ENCODE measurements around the gene EPYC.

The EPYC gene

GRCh38 chr12:90924406-90924805, 80.4 kb downstream of the EPYC start:
- Mint-ChIP-seq H3K4me3 (no peak overlapping the region), H3K9me3 (peaks cover 3% of the 10 kb centered on the region), H3K27ac (no peak overlapping the region), H3K27me3 (no peaks in the 10 kb centered on the region), H3K4me1 (no peaks in the 10 kb centered on the region), H3K36me3 (no peaks in the 10 kb centered on the region)
- no peak for DNase-seq
- CTCF ChIA-PET: no interaction called here

- no peaks in the 10 kb centered on the region for H3K4me1 Mint-ChIP-seq
These were observed 82.6 kb downstream of the EPYC start for GRCh38 chr12:90922145-90922627.

GRCh38 chr12:90921536-90921935, 83.2 kb downstream of the EPYC start:
- H3K4me1 Mint-ChIP-seq: no peaks in the 10 kb centered on the region
- no peak overlapping the region for H3K27ac Mint-ChIP-seq
- H3K27me3 Mint-ChIP-seq: no peaks in the 10 kb centered on the region
- CTCF ChIA-PET: no interaction called here
- no peaks in the 10 kb centered on the region for H3K9me3 Mint-ChIP-seq
- no peak for DNase-seq
- no peak overlapping the region for H3K4me3 Mint-ChIP-seq
- H3K36me3 Mint-ChIP-seq: no peaks in the 10 kb centered on the region

More at GRCh38 chr12:90922145-90922627, 82.6 kb downstream of the EPYC start:
- H3K4me3 Mint-ChIP-seq: no peak overlapping the region
- DNase-seq: no peak
- CTCF ChIA-PET: no interaction called here
- no peaks in the 10 kb centered on the region for H3K36me3 Mint-ChIP-seq
- H3K9me3 Mint-ChIP-seq: no peaks in the 10 kb centered on the region
- H3K27ac Mint-ChIP-seq: no peak overlapping the region
- H3K27me3 Mint-ChIP-seq: no peaks in the 10 kb centered on the region

- no peaks in the 10 kb centered on the region for H3K9me3 Mint-ChIP-seq
- H3K36me3 Mint-ChIP-seq: no peaks in the 10 kb centered on the region
- H3K27ac Mint-ChIP-seq: no peak overlapping the region
- CTCF ChIA-PET: no interaction called here
- no peak overlapping the region for H3K4me3 Mint-ChIP-seq
- no peak for DNase-seq
- H3K27me3 Mint-ChIP-seq: no peaks in the 10 kb centered on the region
- no peaks in the 10 kb centered on the region for H3K4me1 Mint-ChIP-seq
These were observed 84.5 kb downstream of the EPYC start for GRCh38 chr12:90920222-90920621.

GRCh38 chr12:90917431-90917830, 87.3 kb downstream of the EPYC start:
- CTCF ChIA-PET: no interaction called here
- no peaks in the 10 kb centered on the region for H3K27me3 Mint-ChIP-seq

GRCh38 chr12:90916516-90916915, 88.3 kb downstream of the EPYC start:
- no peak for DNase-seq
- Mint-ChIP-seq H3K27ac (no peak overlapping the region), H3K9me3 (no peaks in the 10 kb centered on the region), H3K4me1 (no peaks in the 10 kb centered on the region), H3K27me3 (no peaks in the 10 kb centered on the region), H3K36me3 (no peaks in the 10 kb centered on the region), H3K4me3 (no peak overlapping the region)
- CTCF ChIA-PET: no interaction called here

More at GRCh38 chr12:90917431-90917830, 87.3 kb downstream of the EPYC start:
- Mint-ChIP-seq H3K4me3 (no peak overlapping the region), H3K27ac (no peak overlapping the region), H3K36me3 (no peaks in the 10 kb centered on the region), H3K9me3 (no peaks in the 10 kb centered on the region), H3K4me1 (no peaks in the 10 kb centered on the region)
- no peak for DNase-seq

GRCh38 chr12:90915353-90915752, 89.4 kb downstream of the EPYC start:
- no peak overlapping the region for H3K27ac Mint-ChIP-seq
- H3K36me3 Mint-ChIP-seq: no peaks in the 10 kb centered on the region
- CTCF ChIA-PET: no interaction called here
- no peak overlapping the region for H3K4me3 Mint-ChIP-seq
- no peaks in the 10 kb centered on the region for H3K4me1 Mint-ChIP-seq
- no peaks in the 10 kb centered on the region for H3K27me3 Mint-ChIP-seq
- H3K9me3 Mint-ChIP-seq: no peaks in the 10 kb centered on the region
- no peak for DNase-seq

All from activated naive CD4-positive, alpha-beta T cell treated with anti-CD3 and anti-CD28 coated beads, Interleukin-2, amount 10 ng/mL, durations not matched to agents 7 days and 5 days (primary cell).